ENCODE measurements around the gene C1QB.
A peak's percentile ranks its signal among the peaks of the same experiment; 100 is the strongest.
"Not testable (repeated sequence)": the region's sequence is repeated elsewhere in the genome, so short reads cannot be mapped to it uniquely, and the experiment has no call there.

C1QB gene

DNA sequence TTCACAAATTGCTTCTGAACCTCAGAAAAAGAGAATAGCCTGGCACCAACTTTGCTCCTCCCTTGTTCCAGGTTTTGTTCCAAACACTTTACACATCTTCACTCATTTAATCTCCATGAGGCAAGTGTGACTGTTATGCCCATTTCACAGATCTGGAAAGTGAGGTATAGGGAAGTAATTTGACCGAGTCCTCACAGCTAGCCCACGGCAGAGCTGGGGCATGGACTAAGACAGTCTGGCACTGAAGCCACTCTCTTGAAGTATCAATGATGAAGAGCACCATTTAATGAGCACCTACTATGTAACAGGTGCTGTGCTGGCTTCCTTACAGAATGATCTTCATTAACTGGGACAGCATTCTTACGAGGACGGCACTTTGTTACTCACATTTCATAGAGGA lies 19.0 kb downstream of the C1QB start:
- DNase-seq (no peak), ATAC-seq (no peak)
- H3K27me3 Mint-ChIP-seq: peaks cover 46% of the 10 kb centered on the region
- no peak overlapping the region for H3K4me3 Mint-ChIP-seq
- H3K9me3 Mint-ChIP-seq: no peaks in the 10 kb centered on the region
- no peaks in the 10 kb centered on the region for H3K4me1 Mint-ChIP-seq
- H3K27ac Mint-ChIP-seq: no peak overlapping the region

DNA sequence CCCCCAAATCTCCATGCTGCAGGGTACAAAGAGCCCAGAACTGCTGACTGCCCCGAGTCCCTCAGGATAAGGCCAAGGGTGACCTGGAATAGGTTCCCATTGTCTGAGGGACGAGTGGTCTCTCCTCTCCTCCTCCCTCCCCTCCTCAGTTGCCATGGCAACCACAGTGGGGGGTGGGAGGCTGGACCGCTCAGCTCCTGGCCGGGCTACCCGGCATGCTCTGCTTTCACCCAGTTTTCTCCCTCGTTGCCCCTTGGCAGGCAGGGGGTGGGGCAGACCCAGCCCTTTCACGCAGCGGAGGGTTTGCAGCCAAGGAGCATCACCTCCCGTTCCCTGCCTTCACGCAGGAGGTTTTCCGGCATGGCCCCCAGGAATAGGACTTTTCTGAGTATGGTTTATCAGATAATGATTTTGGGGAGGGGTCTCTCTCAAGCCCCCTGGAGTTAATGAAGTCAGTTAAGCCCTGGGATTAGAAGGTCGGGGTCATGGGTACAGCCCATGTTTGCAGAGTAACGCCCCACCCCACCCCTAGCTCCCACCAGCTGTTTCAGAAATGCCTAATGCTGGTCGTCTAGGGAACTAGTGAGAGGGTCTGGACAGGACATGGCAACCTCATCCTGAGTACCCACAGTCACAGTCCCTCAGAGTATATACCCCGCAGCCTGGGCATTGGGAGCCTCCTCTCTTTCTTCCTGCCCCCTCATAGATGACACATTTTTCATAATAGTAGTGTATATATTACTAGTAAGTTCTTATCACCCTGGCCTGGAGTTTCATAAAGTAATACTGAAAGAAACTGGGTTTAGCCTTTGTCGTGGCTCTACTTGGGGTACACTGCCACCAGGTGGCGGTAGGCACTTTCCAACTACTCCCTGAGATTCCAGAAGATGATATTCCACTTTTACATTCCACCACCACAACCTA lies 20.7 kb downstream of the C1QB start:
- H3K4me1 Mint-ChIP-seq: no peaks in the 10 kb centered on the region
- H3K9me3 Mint-ChIP-seq: no peaks in the 10 kb centered on the region
- H3K27ac Mint-ChIP-seq: no peak overlapping the region
- peak; percentile 72 for ATAC-seq
- peaks cover 46% of the 10 kb centered on the region for H3K27me3 Mint-ChIP-seq
- H3K4me3 Mint-ChIP-seq: no peak overlapping the region
- no peak for DNase-seq

DNA sequence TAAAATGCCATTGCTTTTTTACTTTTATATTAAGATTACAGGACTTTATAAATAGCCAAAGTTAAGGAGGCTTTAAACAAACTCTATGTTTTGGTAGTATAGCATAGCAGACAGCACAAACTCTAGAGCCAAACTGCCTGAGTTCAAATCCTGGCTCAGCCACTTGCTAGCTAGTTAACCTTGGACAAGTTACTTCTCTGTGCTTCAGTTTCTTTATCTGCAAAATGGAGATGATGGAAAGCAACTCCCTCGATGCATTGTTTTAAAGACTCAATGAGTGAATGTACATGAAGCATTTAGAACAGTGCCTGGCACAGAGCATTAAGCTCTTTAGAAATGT lies 21.3 kb downstream of the C1QB start:
- Mint-ChIP-seq H3K27me3 (peaks cover 46% of the 10 kb centered on the region), H3K9me3 (no peaks in the 10 kb centered on the region), H3K27ac (no peak overlapping the region), H3K4me3 (no peak overlapping the region), H3K4me1 (no peaks in the 10 kb centered on the region)
- ATAC-seq (no peak), DNase-seq (no peak)

DNA sequence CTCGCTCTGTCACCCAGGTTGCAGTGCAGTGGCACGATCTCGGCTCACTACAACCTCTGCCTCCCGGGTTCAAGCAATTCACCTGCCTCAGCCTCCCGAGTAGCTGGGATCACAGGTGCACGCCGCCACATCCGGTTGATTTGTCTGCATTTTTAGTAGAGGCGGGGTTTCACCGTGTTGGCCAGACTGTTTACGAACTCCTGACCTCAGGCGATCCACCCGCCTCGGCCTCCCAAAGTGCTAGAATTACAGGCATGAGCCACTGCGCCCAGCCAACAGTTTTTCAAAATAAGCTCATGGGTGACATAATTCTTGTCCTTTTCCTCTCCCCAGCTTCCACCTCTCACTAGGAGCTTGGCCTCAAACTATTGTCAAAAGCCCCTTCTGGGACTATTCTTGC lies 23.1 kb downstream of the C1QB start:
- not testable (repeated sequence) for DNase-seq, ATAC-seq, H3K4me3 Mint-ChIP-seq, H3K27ac Mint-ChIP-seq, H3K9me3 Mint-ChIP-seq, H3K4me1 Mint-ChIP-seq
- H3K27me3 Mint-ChIP-seq: peaks cover 36% of the 10 kb centered on the region

DNA sequence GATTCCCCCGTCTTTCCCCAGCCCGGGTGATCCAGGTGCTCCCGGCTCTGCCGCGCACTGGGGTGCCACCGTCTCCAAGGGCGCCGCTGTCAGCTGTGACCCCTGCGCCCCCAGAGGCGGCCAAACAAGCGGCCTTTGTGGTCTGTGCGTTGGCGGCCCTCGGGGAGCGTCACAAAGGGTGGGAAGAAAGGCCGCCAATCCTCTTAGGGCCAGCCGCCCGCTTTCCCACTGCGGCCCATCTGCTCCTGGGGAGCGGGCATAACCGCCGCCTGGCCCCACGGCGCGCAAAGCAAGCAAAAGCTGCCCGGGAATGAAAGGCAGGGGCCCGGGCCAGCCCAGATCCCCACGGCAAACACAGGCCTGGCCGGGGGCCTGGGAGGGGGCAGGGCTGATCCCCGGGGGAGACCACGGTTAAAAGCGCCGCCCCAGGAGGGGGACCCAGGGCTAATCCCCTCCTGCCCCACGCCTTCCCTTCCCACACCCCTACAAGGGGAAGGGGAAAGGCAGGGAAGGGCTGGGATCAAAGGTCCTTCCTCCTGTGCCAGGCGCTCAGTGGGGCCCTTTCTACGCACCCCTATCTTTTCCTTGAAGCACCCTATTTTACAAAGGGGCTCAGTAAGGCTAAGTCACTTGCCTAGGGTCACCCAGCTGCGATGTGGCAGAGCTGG lies 24.0 kb downstream of the C1QB start:
- no peaks in the 10 kb centered on the region for H3K4me1 Mint-ChIP-seq
- H3K4me3 Mint-ChIP-seq: no peak overlapping the region

DNA sequence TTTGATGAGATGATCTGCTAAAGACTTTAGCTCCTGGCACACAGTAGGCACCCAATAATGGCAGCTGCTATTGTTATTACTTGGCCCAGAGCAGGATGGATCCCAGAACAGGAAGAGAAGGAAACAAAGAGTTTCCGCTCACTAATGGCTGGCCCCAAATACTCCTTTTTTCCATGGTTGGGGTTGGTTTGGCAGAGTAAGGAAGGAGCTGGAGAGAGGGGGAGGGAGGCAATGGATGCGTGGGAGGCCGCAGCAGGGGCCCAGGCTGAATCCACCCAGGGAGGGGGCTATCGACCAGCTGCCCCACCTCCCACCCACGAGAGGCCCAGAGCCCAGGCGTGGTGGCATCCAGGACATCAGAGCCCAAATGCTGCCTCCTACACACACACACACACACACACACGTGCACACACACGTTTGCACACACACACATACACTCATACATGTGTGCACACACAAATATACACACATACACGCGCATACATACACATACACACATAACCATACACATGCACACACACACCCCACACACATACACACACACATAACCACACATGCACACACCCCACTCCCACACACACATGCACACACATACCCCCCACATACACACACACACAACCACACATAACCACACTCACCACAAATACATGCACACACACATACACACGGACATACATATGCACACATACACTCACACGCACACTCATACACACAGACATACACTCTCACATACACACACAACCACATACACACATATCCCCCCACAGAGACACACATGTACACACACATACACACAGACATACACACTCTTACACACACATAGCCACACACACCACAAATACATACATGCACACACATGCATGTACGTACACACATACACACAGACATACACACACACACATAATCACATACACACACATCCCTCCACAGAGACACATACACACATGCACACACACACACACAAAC lies 25.2 kb downstream of the C1QB start:
- Mint-ChIP-seq H3K4me3 (no peak overlapping the region), H3K27me3 (peaks cover 16% of the 10 kb centered on the region), H3K4me1 (no peaks in the 10 kb centered on the region), H3K9me3 (no peaks in the 10 kb centered on the region), H3K27ac (no peak overlapping the region)
- no peak for DNase-seq
- no peak for ATAC-seq

More for the DNA sequence above, 24.0 kb downstream of the C1QB start:
- H3K27me3 Mint-ChIP-seq: peaks cover 27% of the 10 kb centered on the region
- no peak for ATAC-seq
- H3K9me3 Mint-ChIP-seq: no peaks in the 10 kb centered on the region
- DNase-seq: no peak
- no peak overlapping the region for H3K27ac Mint-ChIP-seq

DNA sequence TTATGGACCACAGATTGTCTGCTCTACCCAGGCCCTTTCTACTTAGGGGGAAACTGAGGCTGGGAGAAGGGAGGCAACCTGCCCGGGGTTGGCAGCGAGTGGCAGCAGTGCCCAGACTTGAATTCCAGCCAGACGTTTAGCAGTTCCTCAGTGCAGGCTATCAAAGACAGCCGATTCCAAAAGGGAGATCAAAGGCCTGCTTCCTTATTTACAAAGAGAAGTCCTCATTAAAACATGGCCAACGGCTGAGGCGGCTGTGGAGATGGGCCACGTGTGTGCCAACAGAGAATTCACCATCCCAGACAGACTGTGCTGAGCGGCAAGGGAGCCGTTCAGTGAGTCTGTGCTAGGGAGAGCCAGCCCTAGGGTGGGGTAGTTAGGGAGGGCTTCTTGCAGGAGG lies 27.7 kb downstream of the C1QB start:
- DNase-seq (no peak), ATAC-seq (no peak)
- Mint-ChIP-seq H3K27me3 (peaks cover 23% of the 10 kb centered on the region), H3K9me3 (no peaks in the 10 kb centered on the region), H3K27ac (no peak overlapping the region), H3K4me1 (no peaks in the 10 kb centered on the region), H3K4me3 (no peak overlapping the region)

DNA sequence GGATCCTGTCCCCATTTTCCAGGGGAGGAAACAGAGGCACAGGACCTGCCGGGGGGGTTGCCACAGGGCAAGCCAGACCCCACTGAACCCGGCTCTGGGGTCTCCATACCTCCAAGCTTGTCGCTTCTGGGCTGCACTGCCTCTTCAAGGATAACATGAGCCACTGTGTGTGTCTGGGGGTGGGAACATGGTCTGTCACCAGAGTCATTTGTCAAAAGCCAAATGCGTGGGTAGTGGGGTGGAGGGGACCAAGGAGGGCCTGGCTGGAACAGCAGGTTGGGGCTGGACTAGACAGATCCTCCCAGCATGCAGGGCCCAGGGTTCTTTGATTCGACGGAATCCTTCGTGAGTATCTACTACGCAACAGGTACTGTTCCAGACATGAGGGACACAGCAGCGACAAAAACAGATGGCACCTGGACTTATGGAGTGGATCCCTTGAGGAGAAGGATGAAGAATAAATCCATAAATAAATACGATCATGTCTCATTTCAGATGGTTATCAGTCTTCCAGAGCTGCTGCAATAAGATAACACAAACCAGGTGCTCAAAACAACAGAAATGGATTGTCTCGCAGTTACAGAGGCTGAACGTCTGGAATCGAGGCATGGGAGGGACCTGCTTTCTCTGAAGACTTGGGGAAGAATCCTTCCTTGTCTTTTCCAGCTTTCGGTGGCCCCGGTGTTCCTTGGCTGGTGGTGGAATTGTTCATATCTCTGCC lies 28.7 kb downstream of the C1QB start:
- Mint-ChIP-seq H3K4me1 (no peaks in the 10 kb centered on the region), H3K4me3 (no peak overlapping the region)
- no peak for ATAC-seq

DNA sequence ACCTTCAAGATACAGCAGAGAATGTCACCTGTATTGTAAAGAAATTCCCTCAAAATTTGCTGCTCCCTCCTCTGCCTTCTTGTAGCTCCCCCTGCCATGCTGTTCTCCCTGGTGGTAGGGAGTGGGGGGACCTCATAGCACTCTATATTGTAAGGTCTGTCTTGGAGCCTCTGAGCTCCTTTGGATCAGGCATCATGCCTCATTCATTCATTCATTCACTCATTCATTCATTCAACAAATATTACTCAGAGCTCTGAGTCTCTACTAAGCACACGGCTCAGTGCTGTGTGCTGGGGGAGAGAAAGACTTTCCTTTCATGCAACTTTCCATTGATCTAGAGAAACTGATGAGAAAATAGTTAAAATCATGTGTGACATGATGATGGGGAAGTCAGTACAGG lies 30.5 kb downstream of the C1QB start:
- Mint-ChIP-seq H3K4me1 (no peaks in the 10 kb centered on the region), H3K4me3 (no peak overlapping the region), H3K27me3 (peaks cover 39% of the 10 kb centered on the region), H3K9me3 (no peaks in the 10 kb centered on the region), H3K27ac (peak overlapping the region in 1 of 2 donors; percentile 3)
- no peak for DNase-seq
- no peak for ATAC-seq

More for the DNA sequence above, 28.7 kb downstream of the C1QB start:
- Mint-ChIP-seq H3K27ac (no peak overlapping the region), H3K27me3 (peaks cover 31% of the 10 kb centered on the region), H3K9me3 (no peaks in the 10 kb centered on the region)
- DNase-seq: no peak

DNA sequence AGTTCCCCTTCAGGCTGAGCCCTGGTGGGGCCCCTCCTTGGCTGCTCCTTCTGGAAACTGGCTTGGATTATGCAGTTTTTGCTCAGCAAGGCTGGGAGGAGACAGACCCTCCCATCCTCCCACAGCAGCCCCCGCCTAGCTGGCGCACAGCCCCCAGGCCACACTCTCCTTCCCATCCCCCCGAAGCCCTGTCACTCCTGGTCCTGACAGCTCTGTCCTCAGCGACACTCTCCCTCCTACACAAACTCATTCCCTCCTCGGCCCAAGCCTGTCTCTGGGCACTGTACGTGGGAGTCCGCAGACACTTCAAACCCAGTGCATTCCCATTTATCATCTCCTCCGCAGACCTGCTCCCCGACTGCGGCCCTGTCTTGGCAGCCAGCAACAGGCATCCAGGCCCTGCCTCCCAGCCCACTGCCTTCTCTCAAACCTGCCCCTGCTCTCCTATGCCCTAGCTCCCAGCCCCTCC lies 32.6 kb downstream of the C1QB start:
- Mint-ChIP-seq H3K4me3 (no peak overlapping the region), H3K27ac (peak overlapping the region in 1 of 2 donors; percentile 95), H3K27me3 (peaks cover 39% of the 10 kb centered on the region), H3K4me1 (no peaks in the 10 kb centered on the region), H3K9me3 (no peaks in the 10 kb centered on the region)
- ATAC-seq: no peak
- no peak for DNase-seq

DNA sequence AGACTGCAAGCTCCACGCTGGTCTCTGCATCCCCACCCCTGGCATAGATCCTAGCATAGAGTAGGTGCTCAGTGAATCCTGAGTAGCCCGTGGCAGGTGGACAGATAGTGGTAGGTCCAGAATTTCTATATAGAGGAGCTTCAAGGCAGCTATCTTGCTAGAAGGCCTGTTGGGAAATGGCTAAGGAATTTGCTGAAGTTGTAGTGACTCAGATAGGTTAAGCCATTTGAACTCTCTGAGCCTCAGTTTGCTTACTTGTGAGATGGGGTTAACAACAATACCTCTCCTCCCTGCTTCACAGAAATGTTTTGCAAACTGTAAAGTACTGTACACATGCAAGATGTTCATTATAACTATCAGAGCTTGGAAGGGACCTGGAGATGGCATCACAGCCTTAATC lies 34.2 kb downstream of the C1QB start:
- no peak for DNase-seq
- no peaks in the 10 kb centered on the region for H3K9me3 Mint-ChIP-seq
- no peaks in the 10 kb centered on the region for H3K4me1 Mint-ChIP-seq
- no peak overlapping the region for H3K27ac Mint-ChIP-seq
- peaks cover 39% of the 10 kb centered on the region for H3K27me3 Mint-ChIP-seq
- no peak for ATAC-seq
- no peak overlapping the region for H3K4me3 Mint-ChIP-seq

DNA sequence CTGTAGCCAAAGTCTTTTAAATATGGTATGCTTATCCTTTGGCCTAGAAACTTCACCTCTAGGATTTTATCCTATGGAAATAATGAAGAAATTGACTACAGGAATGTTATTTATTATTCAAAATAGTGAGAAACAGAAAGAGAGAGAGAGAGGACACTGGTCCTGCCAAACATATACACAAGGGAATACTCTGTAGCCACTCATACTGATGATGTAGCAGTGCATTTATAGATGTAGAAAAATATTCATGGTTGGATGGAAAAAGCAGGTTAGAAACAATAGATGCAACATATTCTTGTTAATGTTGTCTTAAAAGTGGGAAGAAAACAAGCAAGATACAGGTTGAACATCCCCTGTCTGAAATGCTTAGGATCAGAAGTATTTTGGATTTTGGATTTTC lies 35.4 kb downstream of the C1QB start:
- H3K27me3 Mint-ChIP-seq: peaks cover 38% of the 10 kb centered on the region
- H3K27ac Mint-ChIP-seq: peak overlapping the region in 1 of 2 donors; percentile 67
- ATAC-seq: no peak
- DNase-seq: no peak
- no peaks in the 10 kb centered on the region for H3K9me3 Mint-ChIP-seq
- H3K4me1 Mint-ChIP-seq: no peaks in the 10 kb centered on the region
- no peak overlapping the region for H3K4me3 Mint-ChIP-seq

DNA sequence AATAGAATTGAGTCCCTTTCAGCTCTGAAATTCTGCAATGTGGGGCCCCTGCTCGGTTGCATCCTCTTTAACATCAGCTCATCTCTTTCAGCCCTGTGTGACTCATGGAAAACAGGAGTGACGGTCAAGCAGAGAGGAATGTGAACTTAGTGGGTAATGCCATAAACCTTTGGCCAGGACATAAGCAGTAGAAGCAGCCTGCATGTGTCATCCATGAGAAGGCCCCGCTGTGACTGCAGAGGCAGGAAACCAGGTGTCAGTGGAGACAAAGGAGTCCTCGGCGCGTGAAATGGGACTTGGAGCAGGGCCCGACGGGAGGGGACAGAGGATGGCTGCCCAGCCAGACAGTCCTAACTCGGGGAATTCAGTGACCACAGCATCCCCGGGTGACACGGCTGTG lies 36.5 kb downstream of the C1QB start:
- Mint-ChIP-seq H3K27ac (peak overlapping the region in 1 of 2 donors; percentile 49), H3K27me3 (peaks cover 28% of the 10 kb centered on the region)
- no peak for DNase-seq

DNA sequence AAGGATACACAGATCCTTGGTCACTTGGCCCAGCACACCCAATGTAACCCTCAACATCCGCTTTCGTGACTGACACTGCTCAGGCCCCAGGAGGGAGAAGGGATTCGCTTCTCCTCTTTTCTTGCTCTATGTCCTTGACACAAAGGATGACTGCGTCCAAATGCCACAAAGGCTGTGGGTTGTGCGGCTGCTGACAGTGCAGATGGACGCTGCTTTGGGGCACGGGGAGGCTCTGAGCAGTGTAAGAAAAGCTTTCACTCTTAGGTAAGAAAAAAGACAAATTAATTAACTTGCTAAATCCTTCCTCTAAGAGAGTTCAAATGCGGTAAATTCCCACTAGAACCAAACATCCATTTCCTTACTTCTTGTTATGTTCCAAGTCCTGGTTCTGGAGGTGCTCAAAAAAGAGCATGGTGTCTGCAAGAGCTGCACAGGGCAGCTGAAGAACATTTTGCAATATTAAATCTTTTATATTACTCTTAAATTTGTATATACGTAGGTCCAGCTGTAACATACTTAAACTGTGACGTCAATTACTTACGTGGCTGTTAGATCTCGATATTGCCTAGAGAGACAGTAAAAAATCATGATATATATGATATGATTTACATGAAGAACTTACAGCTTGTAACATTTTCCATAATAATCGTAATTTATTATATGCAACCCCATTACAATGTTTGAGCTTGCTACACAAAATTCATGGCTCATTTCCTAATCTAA lies 38.2 kb downstream of the C1QB start:
- Mint-ChIP-seq H3K27me3 (peaks cover 11% of the 10 kb centered on the region), H3K9me3 (no peaks in the 10 kb centered on the region), H3K4me3 (no peak overlapping the region), H3K4me1 (no peaks in the 10 kb centered on the region), H3K27ac (no peak overlapping the region)
- ATAC-seq (no peak), DNase-seq (no peak)

More for the DNA sequence above, 36.5 kb downstream of the C1QB start:
- no peak for ATAC-seq
- Mint-ChIP-seq H3K4me3 (no peak overlapping the region), H3K9me3 (no peaks in the 10 kb centered on the region), H3K4me1 (no peaks in the 10 kb centered on the region)

Measured in stimulated activated naive CD8-positive, alpha-beta T cell treated with anti-CD3 and anti-CD28 coated beads, Interleukin-15, amount 100 ng/mL, for 72 hours (primary cell).